H7 (cell line): Measurements from ENCODE around the gene ZNF543. TPM values are rescaled to one million over a fixed set of nuclear protein-coding genes. Genes with fewer than 3 reads are reported as not detected.
A peak's percentile ranks its signal among the peaks of the same experiment; 100 is the strongest.
"Not testable (repeated sequence)": the region's sequence is repeated elsewhere in the genome, so short reads cannot be mapped to it uniquely, and the experiment has no call there.

Experiments used
- DNase-seq: peaks from one replicate; pipeline ENCODE4 v3.0.0; 2012
- H3K27me3 ChIP-seq: 2 replicates; pipeline ENCODE4 v1.6.0; 2011; ENCODE audit warnings: mild to moderate bottlenecking, low read length; ENCODE audit not compliant: control insufficient read depth, insufficient read depth
- H3K36me3 ChIP-seq: replicated peaks from 2 replicates; pipeline ENCODE4 v1.5.1; 2011; ENCODE audit warnings: low read length; ENCODE audit not compliant: control insufficient read depth, insufficient read depth
- H3K4me3 ChIP-seq: 2 replicates; pipeline ENCODE4 v1.5.1; 2011; ENCODE audit warnings: low read depth, mild to moderate bottlenecking, control low read depth, low read length, moderate library complexity; ENCODE audit not compliant: insufficient read depth
- total RNA-seq: library from RNA; depleted of rRNA; stranded (reverse); fragments of >200 nt; shearing (Covaris generic); gene quantifications from 2 replicates; pipeline ENCODE4 v1.2.3, GENCODE V29; 2014

The ZNF543 gene
- total RNA-seq, 1 experiment from 2014 or later: 12.7 TPM

GRCh38 chr19:57348136-57348535 is 27.9 kb downstream of the ZNF543 start:
- Histone ChIP-seq H3K36me3 (no peaks in the 10 kb centered on the region), H3K27me3 (no peaks in the 10 kb centered on the region), H3K4me3 (no peak overlapping the region)
- no peak for DNase-seq

- Histone ChIP-seq H3K4me3 (peak within 1 kb of the TSS; percentile 93), H3K36me3 (peaks cover 20% of the 10 kb centered on the region), H3K27me3 (no peaks in the 10 kb centered on the region)
- DNase-seq: peak; percentile 93
These were observed 30.9 kb downstream of the ZNF543 start, which contains the start of gene ZNF304 for GRCh38 chr19:57350877-57351805. TSS of gene ZNF304 (plus strand) at chr19:57351271. CDS start at chr19:57351665, 394 bp downstream.

DNA sequence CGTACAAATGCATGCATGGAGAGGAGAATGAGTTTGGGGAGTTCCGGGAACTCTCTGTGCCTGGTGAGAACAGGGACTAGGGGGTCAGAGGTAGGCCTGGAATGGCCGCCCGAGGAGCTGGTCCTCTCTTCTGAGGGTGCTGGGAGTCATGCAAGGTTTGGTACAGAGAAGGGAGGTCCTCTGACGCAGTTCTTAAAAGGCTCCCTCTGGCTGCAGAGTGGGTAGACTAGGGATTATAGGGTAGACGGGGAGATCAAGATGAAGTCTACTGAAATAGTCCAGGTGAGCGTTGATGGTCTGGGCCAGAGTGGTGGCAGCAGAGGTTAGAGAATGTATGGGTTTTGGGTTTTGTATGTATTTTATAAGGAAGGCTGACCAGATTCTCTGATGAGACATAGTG is 31.6 kb downstream of the ZNF543 start:
- peak; percentile 19 for DNase-seq
- Histone ChIP-seq H3K27me3 (no peaks in the 10 kb centered on the region), H3K36me3 (peaks cover 27% of the 10 kb centered on the region), H3K4me3 (peak overlapping the region; percentile 93)

GRCh38 chr19:57355916-57356315 is 35.6 kb downstream of the ZNF543 start:
- H3K27me3 ChIP-seq: no peaks in the 10 kb centered on the region
- H3K4me3 ChIP-seq: no peak overlapping the region
- no peak for DNase-seq
- peaks cover 35% of the 10 kb centered on the region for H3K36me3 ChIP-seq

DNA sequence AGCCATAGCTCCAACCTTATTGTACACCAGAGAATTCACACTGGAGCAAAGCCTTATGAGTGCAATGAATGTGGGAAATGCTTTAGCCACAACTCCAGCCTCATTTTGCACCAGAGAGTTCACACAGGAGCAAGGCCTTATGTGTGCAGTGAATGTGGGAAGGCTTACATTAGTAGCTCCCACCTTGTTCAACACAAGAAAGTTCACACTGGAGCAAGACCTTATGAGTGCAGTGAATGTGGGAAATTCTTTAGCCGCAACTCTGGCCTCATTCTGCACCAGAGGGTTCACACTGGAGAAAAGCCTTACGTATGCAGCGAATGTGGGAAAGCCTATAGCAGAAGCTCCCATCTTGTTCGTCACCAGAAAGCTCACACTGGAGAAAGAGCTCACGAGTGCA is 37.1 kb downstream of the ZNF543 start:
- peaks cover 35% of the 10 kb centered on the region for H3K36me3 ChIP-seq
- H3K27me3 ChIP-seq: no peaks in the 10 kb centered on the region
- no peak for DNase-seq
- H3K4me3 ChIP-seq: no peak overlapping the region

DNA sequence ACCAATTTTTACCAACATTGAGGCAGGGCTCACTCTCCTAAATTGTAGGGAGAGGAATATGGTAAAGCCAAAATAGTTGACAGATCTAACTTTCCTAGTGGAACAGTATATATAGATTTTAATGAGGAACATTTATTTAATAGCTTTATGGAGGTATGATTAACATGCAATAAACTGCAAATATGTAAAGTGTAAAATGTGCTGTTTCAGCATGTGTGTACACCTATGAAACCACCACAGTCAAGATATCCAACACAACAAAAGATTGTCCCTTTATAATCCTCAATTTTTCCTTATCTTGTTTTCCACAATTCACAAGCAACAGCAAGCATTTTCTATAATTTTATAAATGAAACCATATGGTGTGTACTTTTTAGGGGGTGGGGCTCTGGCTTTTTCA is 39.0 kb downstream of the ZNF543 start:
- no peak for DNase-seq
- no peak overlapping the region for H3K4me3 ChIP-seq
- no peaks in the 10 kb centered on the region for H3K27me3 ChIP-seq
- H3K36me3 ChIP-seq: peaks cover 30% of the 10 kb centered on the region

DNA sequence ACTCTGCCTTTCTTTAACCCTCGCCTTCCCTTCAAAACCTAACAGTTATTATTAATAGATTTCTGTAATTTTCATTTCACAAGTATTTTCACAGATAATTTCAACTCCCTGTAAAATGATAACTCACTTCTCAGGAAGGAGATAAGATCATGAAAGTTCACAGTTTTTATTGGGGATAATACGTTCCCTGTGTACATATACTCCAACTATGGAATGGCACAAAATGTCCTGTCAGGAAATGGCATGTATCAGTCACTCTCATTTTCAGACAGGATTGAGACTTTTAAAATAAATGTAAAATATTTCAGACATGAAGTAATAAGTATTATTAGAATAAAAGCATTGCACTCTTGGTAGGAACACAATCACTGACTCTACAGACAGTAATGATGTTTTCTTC is 42.1 kb downstream of the ZNF543 start:
- peaks cover 3% of the 10 kb centered on the region for H3K36me3 ChIP-seq
- DNase-seq: no peak
- no peaks in the 10 kb centered on the region for H3K27me3 ChIP-seq
- H3K4me3 ChIP-seq: peak overlapping the region; percentile 35; the same call in 1 of the 2 replicates

DNA sequence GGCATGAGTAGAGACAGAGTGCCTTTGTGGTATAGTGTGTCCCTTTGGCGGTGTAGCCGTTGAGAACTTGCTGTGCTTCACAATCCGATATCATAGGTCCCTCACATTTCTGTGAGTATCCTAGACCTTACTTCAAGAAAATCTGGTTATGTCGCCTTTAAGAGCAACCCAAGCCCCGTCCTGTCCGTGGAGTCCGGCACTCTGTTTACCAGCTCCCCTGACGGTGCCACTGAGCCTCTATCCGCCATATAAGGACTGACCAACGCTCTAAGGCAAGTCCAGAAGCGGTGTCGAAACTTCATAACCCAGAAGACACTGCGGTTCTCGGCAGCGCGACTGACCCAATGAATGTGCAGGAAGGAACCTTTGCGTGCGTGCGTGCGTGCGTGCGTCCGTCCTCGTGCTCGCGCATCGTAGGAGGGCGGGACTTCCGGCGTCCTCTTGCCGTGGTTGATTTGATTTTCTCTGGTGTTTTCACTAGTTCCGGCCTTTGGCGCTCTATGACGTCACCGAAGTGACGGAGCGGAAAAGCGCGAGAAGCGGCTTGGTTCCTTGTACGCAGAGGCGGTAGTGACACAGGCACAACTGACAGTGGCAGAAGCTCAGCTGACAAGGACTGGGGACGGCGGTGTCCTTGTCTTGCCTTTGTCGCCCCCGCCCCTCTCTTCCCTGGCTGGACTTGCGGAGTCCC is 42.9 kb downstream of the ZNF543 start, which contains the start of the genes TRAPPC2B and ZNF547:
Gene TRAPPC2B, plus strand, starts transcription at position 555 of the 691 bp plus-strand sequence. CDS start 1,283 bp downstream, outside the sequence.
Gene ZNF547, plus strand, starts transcription at position 555 of the 691 bp plus-strand sequence. CDS start 5,005 bp downstream, outside the sequence.
- Histone ChIP-seq H3K27me3 (no peaks in the 10 kb centered on the region), H3K4me3 (peak within 1 kb of the TSS; percentile 61), H3K36me3 (no peaks in the 10 kb centered on the region)
- DNase-seq: peak; percentile 93

- peak overlapping the region; percentile 61 for H3K4me3 ChIP-seq
- no peak for DNase-seq
- H3K36me3 ChIP-seq: no peaks in the 10 kb centered on the region
- H3K27me3 ChIP-seq: no peaks in the 10 kb centered on the region
These were observed 43.5 kb downstream of the ZNF543 start for GRCh38 chr19:57363688-57364181.

GRCh38 chr19:57366776-57367175 is 46.5 kb downstream of the ZNF543 start:
- Histone ChIP-seq H3K27me3 (no peaks in the 10 kb centered on the region), H3K4me3 (no peak overlapping the region), H3K36me3 (no peaks in the 10 kb centered on the region)
- no peak for DNase-seq

GRCh38 chr19:57374179-57374578 is 53.9 kb downstream of the ZNF543 start:
- no peaks in the 10 kb centered on the region; the same call in 1 of the 2 replicates for H3K36me3 ChIP-seq
- no peak overlapping the region for H3K4me3 ChIP-seq
- no peaks in the 10 kb centered on the region for H3K27me3 ChIP-seq
- no peak for DNase-seq

DNA sequence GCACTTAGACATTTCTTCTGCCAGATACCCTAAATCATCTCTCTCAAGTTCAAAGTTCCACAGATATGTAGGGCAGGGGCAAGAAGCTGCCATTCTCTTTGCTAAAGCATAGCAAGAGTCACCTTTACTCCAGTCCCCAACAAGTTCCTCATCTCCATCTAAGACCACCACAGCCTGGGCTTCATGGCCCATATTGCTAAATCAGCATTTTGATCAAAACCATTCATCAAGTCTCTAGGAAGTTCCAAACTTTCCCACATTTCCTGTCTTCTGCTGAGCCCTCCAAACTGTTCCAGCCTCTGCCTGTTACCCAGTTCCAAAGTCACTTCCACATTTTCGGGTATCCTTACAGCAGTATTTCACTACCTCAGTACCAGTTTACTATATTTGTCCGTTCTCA is 54.4 kb downstream of the ZNF543 start:
- H3K36me3 ChIP-seq, H3K27me3 ChIP-seq, DNase-seq: not testable (repeated sequence)

DNA sequence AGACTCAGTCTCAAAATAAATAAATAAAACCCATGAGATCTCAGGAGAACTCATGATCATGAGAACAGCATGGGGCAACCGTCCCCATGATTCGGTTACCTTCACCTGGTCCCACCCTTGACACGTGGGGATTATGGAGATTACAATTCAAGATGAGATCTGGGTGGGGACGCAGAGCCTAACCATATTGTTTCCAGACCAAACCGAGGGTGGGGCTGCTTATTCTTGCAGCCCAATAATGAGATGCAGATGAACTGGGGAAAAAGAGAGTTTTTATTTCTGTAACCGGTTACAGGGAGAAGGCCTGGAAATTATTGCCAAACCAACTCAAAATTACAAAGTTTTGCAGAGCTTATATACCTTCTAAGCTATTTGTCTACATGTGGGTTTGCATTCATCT is 55.9 kb downstream of the ZNF543 start:
- no peaks in the 10 kb centered on the region; the same call in 1 of the 2 replicates for H3K36me3 ChIP-seq
- no peaks in the 10 kb centered on the region for H3K27me3 ChIP-seq
- DNase-seq: no peak

More for the DNA sequence above, 54.4 kb downstream of the ZNF543 start:
- not testable (repeated sequence) for H3K4me3 ChIP-seq

GRCh38 chr19:57377498-57378146 is 57.4 kb downstream of the ZNF543 start:
- H3K36me3 ChIP-seq: no peaks in the 10 kb centered on the region; the same call in 1 of the 2 replicates
- H3K27me3 ChIP-seq: no peaks in the 10 kb centered on the region
- H3K4me3 ChIP-seq: no peak overlapping the region
- DNase-seq: no peak

More for the DNA sequence above, 55.9 kb downstream of the ZNF543 start:
- no peak overlapping the region for H3K4me3 ChIP-seq
